Ascending aorta (tissue), 2 donors: ENCODE measurements around the gene LAMA2. TPM values are rescaled to one million over a fixed set of nuclear protein-coding genes. Genes with fewer than 3 reads are reported as not detected.

Experiments used
- DNase-seq, 2 donors: peaks; one replicate each; pipeline ENCODE4 v3.0.0-alpha.2; 2019; ENCODE audit warnings: low spot score in 2 of 2
- H3K27ac ChIP-seq, 2 donors: fragments of 200-600 bp; sonication (generic); one replicate each; pipeline ENCODE4 v1.5.1; 2016 to 2017; ENCODE audit warnings: mild to moderate bottlenecking in 1 of 2
- H3K27me3 ChIP-seq: fragments of 200-600 bp; sonication (generic); one replicate; pipeline ENCODE4 v1.5.1; 2017
- H3K36me3 ChIP-seq, 2 donors: fragments of 200-600 bp; sonication (generic); one replicate each; pipeline ENCODE4 v1.5.1; 2016
- H3K4me1 ChIP-seq, 2 donors: fragments of 200-600 bp; sonication (generic); one replicate each; pipeline ENCODE4 v1.5.1; 2016 to 2017; ENCODE audit warnings: mild to moderate bottlenecking in 1 of 2
- H3K4me3 ChIP-seq, 2 donors: fragments of 200-600 bp; sonication (generic); one replicate each; pipeline ENCODE4 v1.5.1; 2016 to 2017; ENCODE audit warnings: mild to moderate bottlenecking in 1 of 2
- H3K9me3 ChIP-seq, 2 donors: fragments of 200-600 bp; sonication (generic); one replicate each; pipeline ENCODE4 v1.5.1; 2016
- intact Hi-C: fragments of 100-400 bp; cut with DNase I; formaldehyde crosslinking; loops from one replicate; pipeline ENCODE4 v1.15.1; 2023
- total RNA-seq: library from RNA; depleted of rRNA; stranded (reverse); fragments of >200 nt; gene quantifications from one replicate; pipeline ENCODE4 v1.1.0, GENCODE V29; 2016
- TF ChIP-seq, protein P1 (sequence below), 3 experiments: fragments of 200-600 bp in 2 of 3; fragments of 450-650 bp in 1 of 3; sonication (generic) in 2 of 3; IDR thresholded peaks; one replicate each; pipeline ENCODE4 v1.5.1; 2016 to 2019; ENCODE audit warnings: antibody characterized with exemption in 3 of 3, mild to moderate bottlenecking in 1 of 3, moderate library complexity in 1 of 3

The LAMA2 gene
- total RNA-seq, 1 donor from 2014 or later: 45.2 TPM

DNA sequence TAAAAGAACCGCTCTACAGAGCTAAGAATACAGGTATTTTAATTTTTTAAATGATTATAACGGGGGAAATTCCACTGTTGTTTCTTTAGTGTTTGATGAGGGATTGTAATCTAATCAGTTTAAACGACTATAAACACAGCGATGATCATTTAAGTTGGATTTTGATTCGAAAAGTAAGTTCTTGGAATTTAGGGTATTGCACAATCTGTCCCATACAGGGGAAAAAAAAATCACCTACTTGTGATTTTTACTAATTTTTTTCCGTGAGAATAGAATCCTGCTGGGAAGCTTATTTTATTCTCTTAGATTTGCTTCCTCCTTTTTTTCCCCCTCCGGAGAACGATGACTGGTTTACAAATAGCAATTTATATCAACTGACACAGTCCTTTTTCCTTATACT is 108.0 kb downstream of the LAMA2 start:
- H3K4me3 ChIP-seq: no peak overlapping the region
- no peak for DNase-seq
- intact Hi-C loops: no loop called here
- no peak overlapping the region for H3K27ac ChIP-seq
- no peaks in the 10 kb centered on the region for H3K9me3 ChIP-seq
- TF ChIP-seq, protein P1, sequence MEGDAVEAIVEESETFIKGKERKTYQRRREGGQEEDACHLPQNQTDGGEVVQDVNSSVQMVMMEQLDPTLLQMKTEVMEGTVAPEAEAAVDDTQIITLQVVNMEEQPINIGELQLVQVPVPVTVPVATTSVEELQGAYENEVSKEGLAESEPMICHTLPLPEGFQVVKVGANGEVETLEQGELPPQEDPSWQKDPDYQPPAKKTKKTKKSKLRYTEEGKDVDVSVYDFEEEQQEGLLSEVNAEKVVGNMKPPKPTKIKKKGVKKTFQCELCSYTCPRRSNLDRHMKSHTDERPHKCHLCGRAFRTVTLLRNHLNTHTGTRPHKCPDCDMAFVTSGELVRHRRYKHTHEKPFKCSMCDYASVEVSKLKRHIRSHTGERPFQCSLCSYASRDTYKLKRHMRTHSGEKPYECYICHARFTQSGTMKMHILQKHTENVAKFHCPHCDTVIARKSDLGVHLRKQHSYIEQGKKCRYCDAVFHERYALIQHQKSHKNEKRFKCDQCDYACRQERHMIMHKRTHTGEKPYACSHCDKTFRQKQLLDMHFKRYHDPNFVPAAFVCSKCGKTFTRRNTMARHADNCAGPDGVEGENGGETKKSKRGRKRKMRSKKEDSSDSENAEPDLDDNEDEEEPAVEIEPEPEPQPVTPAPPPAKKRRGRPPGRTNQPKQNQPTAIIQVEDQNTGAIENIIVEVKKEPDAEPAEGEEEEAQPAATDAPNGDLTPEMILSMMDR (IDR thresholded peaks at IDR 0.05): no peak
- H3K4me1 ChIP-seq: no peaks in the 10 kb centered on the region
- no peaks in the 10 kb centered on the region for H3K27me3 ChIP-seq
- H3K36me3 ChIP-seq: no peaks in the 10 kb centered on the region

- Histone ChIP-seq H3K27ac (no peak overlapping the region), H3K36me3 (no peaks in the 10 kb centered on the region), H3K27me3 (no peaks in the 10 kb centered on the region), H3K4me3 (no peak overlapping the region), H3K9me3 (no peaks in the 10 kb centered on the region), H3K4me1 (no peaks in the 10 kb centered on the region)
- TF ChIP-seq, protein P1 (IDR thresholded peaks at IDR 0.05): no peak
- DNase-seq: no peak
- intact Hi-C loops: no loop called here
Observed at GRCh38 chr6:128993166-128993565, 110.2 kb downstream of the LAMA2 start.

DNA sequence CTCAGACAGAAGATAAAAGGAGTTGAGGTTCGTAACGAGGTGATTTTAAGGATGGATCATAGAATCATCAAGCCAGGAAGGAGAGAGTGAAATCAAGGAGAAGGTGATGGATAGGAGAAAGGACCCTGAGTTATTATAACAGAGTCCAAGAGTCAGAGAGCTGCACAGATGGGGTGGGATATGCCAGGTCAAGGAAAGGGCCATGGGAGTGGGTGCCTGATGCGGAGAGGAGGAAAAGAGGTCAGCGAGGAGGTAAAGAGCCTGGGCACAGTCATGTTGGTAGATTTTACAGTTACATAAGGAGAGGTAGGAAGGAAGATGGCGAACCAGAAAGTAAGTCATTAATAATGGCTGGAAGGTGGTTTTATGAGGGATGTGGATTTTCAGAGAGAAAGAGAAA is 114.9 kb downstream of the LAMA2 start:
- no peak overlapping the region for H3K27ac ChIP-seq
- TF ChIP-seq, protein P1 (IDR thresholded peaks at IDR 0.05): no peak
- no peaks in the 10 kb centered on the region for H3K4me1 ChIP-seq
- H3K36me3 ChIP-seq: no peaks in the 10 kb centered on the region
- DNase-seq: no peak
- no peaks in the 10 kb centered on the region for H3K27me3 ChIP-seq
- no peak overlapping the region for H3K4me3 ChIP-seq
- intact Hi-C loops: no loop called here
- H3K9me3 ChIP-seq: no peaks in the 10 kb centered on the region

- H3K27me3 ChIP-seq: no peaks in the 10 kb centered on the region
- intact Hi-C loops: no loop called here
- no peak overlapping the region for H3K27ac ChIP-seq
- no peaks in the 10 kb centered on the region for H3K4me1 ChIP-seq
- DNase-seq: no peak
- H3K36me3 ChIP-seq: no peaks in the 10 kb centered on the region
- H3K4me3 ChIP-seq: no peak overlapping the region
- TF ChIP-seq, protein P1 (IDR thresholded peaks at IDR 0.05): no peak
- no peaks in the 10 kb centered on the region for H3K9me3 ChIP-seq
Observed at GRCh38 chr6:129006724-129007514, 124.0 kb downstream of the LAMA2 start.

- intact Hi-C loops: no loop called here
- H3K27ac ChIP-seq: no peak overlapping the region
- no peaks in the 10 kb centered on the region for H3K4me1 ChIP-seq
- DNase-seq: no peak
- H3K4me3 ChIP-seq: no peak overlapping the region
- H3K9me3 ChIP-seq: no peaks in the 10 kb centered on the region
- no peaks in the 10 kb centered on the region for H3K36me3 ChIP-seq
- TF ChIP-seq, protein P1 (IDR thresholded peaks at IDR 0.05): no peak
- no peaks in the 10 kb centered on the region for H3K27me3 ChIP-seq
Observed at GRCh38 chr6:129007701-129008373, 124.9 kb downstream of the LAMA2 start.
